ENCODE results near the gene CCDC159.
"Not testable (repeated sequence)": the region's sequence is repeated elsewhere in the genome, so short reads cannot be mapped to it uniquely, and the experiment has no call there.

The CCDC159 gene

DNA sequence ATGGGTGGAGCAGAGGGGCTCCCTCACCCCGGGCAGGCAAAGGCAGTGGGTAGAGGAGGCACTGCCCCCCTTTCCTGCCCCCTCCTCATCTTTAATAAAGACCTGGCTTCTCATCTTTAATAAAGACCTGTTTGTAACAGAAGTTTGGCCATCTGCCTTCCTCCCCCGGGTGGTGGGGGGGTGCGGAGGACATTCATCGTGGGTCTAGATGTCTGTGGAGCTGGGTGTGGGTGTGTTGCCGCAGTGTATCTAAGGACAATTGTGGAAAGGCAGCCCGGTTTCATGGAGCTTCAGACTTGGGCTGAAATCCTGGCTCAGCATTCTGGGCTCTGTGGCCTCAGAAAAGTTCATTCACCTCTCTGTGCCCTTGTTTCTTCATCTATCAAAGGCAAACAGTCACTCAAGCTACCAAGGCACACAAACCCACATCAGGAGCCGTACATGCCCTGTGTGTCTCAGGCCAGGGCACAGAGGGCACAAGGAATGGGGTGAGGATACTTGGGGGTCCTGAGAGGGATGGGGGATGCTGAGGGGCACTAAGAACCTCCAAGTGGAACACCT, 19.3 kb downstream of the CCDC159 start:
- DNase-seq (ENCODE audit: low spot score), result no peak

DNA sequence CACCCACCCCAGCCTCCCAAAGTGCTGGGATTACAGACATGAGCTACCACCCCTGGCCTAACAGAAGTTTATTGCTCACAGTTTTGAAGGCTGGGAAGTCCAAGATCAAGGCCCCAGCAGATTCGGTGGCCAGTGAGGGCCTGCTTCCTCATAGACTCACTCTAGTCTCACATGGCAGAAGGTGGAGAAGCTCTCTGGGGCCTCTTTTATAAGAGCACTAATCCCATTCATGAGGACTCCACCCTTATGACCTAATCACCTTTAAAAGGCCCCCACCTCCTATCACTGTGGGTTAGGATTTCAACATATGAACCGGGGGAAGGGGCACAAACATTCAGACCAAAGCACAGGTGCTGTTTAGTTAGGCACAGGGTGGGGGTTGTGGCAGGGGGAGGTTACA, 21.2 kb downstream of the CCDC159 start:
- DNase-seq (ENCODE audit: low spot score), result no peak

DNA sequence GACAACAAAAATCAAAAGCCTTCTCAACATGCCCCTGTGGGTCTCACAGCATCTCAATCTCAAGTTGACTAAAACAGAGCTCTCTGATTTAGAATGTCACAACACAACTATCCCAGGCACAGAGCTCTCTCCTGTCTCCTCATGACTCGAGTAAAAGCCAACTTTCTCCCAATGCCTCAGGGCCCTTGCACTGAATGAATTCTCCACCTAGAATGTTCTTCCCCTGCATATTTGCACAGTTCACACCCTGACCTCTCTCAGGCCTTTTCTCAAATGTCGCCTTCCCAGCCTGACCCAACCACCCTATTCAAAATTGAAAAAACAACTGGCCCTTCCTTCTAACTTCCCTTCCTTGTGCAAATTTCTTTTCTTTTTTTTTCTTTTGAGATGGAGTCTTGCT, 24.4 kb downstream of the CCDC159 start:
- no peak for DNase-seq (ENCODE audit: low spot score)

DNA sequence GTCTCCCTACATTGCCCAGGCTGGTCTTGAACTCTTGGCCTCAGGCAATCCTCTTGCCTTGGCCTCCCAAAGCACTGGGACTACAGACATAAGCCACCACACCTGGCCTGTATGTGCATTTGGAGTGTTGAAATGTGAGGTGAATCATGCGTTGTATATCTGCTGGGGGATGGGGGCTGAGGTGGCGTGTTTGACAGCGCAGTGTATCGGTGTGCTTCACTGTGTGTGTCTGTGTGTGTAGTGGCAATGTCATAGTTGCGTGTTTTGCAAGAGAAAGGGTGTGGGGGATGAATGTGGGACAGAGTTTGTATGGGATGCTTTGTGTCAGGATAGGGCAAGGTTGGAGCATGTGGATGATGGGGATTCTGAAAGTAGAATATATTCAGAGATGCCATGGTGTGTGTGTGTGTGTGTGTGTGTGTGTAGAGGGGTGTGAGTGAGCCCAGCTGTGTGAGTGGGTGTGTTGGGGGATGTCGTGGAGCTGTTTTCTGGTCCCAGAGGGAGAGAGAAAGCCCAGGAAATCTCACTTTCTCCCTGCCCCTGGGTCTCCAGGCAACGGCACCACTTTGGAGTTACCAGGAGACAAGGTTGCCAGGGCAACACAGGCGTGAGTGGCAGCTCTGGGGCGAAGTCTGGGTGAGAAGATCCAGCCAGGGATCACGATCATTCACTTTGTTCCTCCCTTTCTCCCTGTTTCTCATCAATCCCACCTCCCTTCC, 27.0 kb downstream of the CCDC159 start:
- peak; percentile 60 for DNase-seq (ENCODE audit: low spot score)

DNA sequence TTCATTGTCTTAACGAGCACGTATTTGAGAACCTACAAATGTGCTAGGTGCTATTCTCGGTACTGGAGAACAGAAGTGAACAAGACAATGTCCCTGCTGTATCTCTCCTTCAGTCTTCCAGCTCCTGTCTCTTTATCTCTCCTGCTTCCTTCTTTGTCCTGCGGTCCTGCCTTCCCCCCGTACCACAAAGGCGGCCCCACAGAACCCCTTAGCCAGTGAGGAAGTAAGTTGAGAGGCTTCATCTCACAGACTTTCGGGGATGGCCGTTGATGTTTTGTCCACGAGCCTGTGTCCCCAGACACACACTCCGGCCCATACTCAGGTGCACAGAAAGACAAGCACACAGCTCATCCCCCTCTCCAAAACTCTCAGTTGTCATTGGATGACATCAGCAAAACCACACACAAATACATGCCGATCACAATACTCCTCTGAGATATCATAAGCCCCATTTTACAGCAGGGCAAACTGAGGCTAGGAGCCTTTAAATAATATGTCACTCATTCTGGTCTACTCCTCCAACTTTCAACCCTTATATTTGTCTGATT, 27.6 kb downstream of the CCDC159 start:
- DNase-seq (ENCODE audit: low spot score), result no peak

DNA sequence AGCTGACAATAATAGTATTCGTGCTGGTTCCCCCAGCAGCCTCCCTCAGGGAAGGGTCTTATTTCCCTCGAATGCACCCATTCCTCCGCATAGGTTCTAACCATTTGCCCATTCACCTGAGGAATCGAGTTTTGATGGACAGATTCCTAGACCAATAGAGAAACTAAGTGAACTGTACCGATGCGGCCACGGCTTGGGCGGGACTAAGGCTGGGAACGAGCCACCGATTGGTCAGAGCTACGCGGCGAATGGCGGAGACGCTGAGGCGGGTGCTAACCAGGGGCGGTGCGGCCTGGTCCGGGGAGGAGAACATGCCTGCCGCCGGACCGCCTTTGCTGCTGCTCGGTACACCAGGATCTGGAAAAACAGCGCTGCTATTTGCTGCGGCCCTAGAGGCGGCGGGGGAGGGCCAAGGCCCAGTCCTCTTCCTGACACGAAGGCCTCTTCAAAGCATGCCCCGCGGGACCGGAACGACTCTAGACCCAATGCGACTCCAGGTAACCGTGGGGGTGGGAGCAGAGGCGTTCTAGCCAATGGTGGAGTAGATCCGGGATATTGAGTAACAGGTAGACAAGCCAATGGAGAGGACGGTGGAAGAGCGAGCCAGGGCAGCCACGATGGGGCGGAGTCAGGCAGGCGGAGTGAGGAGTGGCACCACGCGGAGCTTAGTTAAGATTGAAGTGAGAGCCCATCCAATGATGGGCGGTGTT, 28.3 kb downstream of the CCDC159 start, which contains the start of gene SWSAP1:
Gene SWSAP1, plus strand, starts transcription at position 234 of the 710 bp plus-strand sequence. Its CDS starts 15 bp downstream, at position 249.
- DNase-seq (ENCODE audit: low spot score), result peak; percentile 100

DNA sequence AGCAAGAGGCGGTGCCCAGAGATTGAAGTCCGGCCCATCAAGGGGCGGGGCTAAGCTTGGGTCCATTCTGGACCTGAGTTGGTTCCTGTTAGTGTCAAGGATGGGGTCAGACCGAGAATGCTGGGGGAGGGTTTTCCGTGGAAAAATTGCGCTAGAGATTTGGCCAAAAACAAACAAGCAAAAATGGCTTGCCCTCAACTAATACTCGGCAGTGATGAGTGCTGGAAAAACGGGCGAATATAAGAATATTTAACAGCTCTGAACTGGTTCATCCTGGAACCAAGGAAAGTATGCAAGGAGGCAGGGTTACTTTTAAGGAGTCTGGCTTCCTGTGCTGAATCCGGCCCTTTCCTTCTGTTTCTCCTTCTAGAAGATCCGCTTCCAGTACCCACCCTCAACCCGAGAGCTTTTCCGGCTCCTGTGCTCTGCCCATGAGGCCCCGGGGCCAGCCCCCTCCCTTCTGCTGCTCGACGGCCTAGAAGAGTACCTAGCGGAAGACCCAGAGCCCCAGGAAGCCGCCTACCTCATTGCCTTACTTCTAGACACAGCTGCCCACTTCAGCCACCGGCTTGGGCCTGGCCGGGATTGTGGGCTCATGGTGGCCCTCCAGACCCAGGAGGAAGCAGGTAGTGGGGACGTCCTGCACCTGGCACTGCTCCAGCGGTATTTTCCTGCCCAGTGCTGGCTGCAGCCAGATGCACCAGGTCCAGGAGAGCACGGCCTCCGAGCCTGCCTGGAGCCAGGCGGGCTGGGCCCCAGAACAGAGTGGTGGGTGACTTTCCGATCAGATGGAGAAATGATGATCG, 29.0 kb downstream of the CCDC159 start:
- no peak for DNase-seq (ENCODE audit: low spot score)

DNA sequence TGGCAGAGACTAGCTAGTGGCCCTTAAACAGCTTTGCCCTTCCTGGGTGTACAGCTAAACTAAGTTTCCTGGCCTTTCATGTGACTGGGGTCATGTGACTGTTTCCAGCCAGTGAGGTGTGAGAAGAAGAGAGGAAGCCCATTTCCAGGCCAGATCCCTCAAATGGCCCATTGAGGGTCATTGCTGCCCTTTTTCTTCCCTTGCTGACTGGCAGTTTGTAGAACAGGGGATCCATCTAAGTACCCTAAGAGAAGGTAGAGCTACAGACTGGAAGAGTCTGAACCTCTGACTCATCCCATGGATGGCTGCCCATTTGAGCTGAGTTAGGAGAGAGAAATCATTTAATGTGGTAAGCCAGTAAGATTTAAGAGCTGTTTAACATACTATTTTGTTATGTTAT, 30.9 kb downstream of the CCDC159 start:
- peak; percentile 69 for DNase-seq (ENCODE audit: low spot score)

DNA sequence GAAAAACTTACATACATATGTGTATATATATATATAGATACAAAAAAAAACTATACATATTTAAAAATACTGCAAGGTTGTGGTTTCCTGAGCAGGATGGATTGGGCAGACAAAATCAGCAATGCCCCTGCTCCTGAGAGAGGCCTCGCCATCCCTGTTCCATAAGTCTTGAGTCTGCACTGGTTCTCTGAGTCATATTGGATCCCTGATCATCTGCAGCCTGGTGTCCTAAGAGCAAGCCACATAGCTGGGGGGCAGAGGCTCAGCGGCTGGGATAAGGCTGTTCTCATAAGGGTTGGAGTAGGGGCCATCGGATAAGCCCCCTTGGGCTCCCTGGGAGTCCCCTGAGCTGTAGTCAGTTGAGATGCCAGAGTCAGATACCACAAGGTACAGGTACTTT, 31.4 kb downstream of the CCDC159 start:
- no peak for DNase-seq (ENCODE audit: low spot score)

DNA sequence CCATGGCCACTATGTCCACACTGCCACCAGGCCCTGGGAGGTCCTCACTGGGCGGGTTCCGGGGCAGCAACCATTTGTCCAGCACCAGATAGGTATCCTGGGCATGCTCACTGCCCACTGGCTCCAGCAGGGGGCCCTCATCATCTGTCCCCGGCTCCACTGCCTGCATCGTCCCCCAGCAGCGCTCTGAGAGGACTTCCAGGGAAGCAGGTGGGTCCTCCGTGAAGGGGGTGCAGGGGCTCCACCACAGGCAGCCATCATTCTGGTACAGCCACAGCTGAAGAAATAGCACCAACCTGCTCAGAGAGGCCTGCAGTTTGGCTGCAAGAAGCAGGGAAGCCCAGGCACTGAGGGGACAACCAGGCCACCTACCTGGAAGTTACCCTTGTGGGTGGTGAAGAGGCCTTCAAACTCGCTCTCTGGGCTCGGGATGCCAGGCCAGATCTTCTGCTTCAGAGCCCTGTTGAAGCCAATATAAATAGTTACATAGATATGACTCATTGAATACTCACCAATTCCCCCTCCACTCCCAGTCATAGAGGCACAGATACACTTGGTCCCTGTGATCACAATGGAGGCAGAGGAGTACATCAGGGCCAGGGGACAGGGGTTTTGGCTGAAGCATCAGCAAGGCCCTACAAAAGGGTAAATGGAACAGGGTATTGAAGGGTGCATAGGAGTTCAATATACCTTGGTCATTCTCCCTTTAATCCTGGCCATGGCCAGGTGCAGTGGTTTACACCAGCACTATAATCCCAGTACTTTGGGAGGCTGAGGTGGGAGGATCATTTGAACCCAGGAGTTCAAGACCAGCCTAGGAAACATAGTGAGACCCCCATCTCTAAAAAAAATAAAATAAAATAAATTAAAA, 32.2 kb downstream of the CCDC159 start:
- no peak for DNase-seq (ENCODE audit: low spot score)

DNA sequence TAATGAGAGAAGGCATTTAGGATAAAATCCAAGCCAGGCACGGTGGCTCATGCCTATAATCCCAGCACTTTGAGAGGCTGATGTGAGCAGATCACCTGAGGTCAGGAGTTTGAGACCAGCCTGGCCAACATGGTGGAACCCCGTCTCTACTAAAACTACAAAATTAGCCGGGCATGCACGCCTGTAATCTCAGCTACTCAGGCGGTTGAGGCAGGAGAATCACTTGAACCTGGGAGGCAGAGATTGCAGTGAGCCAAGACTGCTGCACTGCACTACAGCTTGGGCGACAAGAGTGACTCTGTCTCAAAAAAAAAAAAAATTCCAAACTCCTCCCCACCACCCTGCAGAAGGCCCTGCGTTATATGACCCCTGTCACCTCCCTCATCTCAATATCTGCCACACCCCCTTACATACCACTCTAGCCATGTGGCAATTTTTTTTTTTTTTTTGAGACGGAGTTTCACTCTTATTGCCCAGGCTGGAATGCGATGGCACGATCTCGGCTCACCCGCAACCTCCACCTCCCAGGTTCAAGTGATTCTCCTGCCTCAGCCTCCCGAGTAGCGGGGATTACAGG, 33.0 kb downstream of the CCDC159 start:
- DNase-seq (ENCODE audit: low spot score), result not testable (repeated sequence)

DNA sequence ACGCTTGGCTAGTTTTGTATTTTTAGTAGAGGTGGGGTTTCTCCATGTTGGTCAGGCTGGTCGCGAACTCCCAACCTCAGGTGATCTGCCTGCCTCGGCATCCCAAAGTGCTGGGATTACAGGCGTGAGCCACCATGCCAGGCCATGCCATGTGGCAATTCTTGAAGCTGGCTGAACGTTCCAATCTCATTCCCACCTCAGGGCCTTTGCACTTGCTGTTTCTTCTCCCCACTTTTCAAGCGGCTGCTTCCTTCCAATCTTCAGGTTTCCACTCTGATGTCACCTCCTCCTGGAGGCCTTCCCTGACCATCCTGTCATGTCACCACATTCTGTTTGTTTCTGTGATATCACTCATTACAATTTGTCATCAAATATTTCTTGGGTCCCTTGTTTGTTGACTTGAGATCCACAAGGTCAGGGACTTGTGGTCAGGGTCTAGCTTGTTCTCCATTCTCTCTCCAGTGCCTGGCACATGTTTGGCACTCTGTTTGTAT, 33.6 kb downstream of the CCDC159 start:
- DNase-seq (ENCODE audit: low spot score), result no peak

DNA sequence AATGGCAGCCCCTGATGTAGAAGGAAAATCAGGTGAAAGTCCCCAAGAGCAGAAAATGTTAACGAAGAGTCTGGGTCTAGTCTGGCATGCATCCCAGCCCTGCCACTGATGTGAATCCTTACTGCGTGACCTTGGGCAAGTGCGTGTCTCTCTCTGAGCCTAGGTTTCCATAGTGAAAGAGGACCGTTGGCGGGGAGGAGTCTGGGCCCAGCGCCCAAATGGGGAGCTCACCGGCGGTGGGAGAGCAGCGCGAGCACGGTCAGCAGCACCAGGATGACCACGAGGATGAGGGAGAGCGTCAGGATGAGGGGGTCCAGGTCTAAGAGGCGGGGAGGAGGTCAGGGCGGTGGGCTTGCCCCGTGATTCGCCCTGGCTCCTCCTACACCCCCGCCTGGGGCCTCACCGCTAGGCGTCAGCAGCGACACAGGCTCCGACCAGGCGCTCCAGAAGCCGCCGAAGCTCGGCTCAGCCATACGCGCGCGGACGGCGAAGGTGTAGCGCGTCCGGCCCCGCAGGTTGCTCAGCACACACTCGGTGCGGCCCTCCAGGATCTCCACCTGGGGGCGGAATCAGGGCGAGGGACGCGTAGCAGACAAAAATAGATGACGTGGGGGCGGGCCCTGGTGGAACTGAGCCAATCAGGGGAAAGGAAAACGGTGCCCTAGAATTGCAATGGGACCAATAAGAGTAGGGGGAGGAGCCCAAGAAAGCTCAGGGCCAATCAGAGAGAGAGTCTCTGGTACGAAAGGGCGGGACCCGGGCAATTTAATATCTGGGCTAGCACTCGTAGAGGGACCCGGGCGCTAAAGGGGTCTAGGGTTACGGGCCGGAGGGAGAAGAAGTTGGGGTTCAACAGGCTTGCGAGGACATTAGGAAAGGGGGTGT, 34.6 kb downstream of the CCDC159 start:
- DNase-seq (ENCODE audit: low spot score), result peak; percentile 97

DNA sequence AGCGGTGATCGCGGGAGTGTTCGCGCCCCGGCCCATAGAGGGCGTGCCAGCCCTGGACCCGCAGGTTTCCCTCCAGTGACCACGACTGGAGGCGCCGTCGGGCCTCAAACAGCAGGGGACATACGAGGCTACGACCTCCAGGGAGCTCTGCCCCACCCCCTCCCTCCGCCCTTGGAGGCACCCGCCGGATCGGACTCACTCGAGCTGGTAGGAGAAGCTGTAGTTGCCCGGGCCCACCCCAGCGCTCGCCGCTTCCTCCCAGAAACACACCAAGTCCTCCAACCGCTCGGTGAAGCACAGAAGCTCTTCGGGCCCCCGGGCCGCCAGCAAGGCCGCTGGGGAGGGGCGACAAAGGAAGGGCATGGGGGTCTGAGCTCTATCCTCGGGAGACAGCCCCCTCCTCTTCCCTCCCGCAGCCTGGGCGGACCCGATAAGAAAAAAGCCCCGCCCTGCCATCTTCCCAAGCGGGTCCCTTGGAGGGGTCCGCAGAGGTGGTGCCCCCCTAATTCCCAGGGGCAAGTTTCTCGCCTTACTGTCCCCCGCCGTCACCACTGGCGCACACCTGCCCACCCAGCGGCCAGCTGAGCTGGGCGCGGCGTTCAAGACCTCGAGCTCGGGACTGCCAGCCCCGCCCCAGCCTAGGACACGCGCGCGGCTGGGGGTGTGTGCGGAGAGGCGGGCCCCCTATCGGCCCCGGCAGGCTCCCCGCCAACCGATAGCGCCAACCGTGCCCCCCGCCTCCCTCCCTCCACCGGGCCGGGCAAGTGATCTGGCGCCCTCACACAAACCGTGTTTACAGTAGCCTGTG, 36.8 kb downstream of the CCDC159 start:
- no peak for DNase-seq (ENCODE audit: low spot score)

DNA sequence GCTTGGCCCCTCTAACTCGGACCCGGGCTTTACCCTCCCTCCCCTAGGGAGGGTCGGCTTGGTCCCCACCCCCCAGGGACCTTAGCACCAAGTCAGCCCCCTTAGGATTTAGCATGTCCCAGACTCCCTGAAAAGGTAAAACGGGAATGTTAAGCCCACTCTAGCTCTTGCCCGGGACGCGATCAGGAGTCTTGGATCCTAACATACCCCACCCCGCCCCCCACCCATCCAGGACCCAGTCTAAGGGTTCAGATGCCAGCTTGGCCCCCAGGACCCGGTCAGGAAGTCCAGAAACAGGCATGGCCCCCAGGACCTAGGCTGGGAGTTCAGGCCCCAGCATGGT, 37.4 kb downstream of the CCDC159 start:
- no peak for DNase-seq (ENCODE audit: low spot score)

DNA sequence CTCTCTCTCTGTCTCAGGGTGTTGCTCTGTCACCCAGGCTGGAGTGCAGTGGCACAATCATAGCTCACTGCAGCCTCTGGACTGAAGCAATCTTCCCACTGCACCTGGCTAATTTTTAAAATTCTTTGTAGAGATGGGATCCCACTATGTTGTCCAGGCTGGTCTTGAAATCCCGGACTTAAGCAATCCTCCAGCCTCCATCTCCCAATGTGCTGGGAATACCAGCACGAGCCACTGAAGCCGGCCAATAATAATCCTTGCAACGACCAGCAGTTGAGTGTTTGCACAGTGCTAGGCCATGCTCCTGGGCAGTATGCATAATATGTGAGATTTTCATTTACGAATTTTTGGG, 38.4 kb downstream of the CCDC159 start:
- DNase-seq (ENCODE audit: low spot score), result no peak

DNA sequence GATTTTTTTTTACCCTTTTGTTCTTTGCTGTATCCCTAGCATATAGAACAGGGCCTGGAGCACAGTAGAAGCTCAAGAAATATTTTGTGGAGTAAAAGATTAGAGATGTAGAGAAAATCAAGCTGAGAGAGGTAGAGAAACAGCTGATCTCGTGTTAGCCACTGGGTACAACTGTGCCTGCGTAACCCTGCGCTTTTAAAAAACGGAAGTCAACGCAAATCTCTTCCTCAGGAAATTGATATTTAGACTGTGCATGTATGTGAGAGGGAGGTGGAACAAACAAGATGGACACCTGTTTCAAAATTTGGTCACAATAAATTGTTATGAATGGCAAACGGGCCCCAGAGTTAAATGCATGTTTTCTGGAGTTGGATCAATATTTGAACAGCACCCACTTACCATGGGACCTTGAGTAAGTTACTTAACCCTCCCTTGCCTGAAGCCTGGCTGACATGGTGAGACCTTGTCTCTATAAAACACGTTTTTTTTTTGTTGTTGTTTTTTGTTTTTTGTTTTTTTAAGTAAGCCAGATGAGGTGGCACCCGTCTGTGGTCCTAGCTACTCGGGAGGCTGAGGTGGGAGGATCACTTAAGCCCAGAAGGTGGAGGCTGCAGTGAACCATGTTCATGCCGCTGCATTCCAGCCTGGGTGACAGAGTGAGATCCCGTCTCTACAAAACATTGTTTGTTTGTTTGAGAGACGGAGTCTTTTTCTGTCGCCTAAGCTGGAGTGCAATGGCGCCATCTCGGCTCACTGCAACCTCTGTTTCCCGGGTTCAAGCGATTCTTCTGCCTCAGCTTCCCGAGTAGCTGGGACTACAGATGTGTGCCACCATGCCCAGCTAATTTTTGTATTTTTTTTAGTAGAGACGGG, 41.1 kb downstream of the CCDC159 start:
- no peak for DNase-seq (ENCODE audit: low spot score)

DNA sequence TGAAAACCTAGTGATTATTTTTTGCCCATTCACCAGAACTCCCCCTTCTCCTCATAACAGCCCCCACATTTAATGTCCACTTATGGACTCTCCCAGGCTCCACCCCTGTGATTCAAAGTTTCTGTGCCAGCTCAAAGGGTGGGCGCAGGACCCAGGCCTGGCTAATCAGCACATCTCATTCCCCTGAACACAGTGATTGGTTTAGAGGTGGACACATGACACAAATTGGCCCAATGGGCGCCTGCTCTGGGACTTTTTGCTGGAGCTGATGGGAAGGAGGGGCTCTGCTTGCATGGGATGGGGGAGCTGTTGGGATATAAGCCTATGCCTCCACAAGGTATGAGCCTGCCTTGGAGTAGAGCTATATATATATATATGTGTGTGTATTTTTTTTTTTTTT, 44.0 kb downstream of the CCDC159 start:
- DNase-seq (ENCODE audit: low spot score), result no peak
